HEK293 (cell line): ENCODE results near the gene MAGEA9B.
"Not testable (repeated sequence)": the region's sequence is repeated elsewhere in the genome, so short reads cannot be mapped to it uniquely, and the experiment has no call there.

ENCODE experiments used
- CTCF ChIA-PET: fragments of 350-600 bp; formaldehyde crosslinking; extraction: SDS; loops from one replicate; lab custom pipeline; 2021; ENCODE audit warnings: antibody characterized with exemption; lab: Yijun Ruan, JAX
- POLR2A ChIA-PET: fragments of 300-600 bp; formaldehyde crosslinking; extraction: SDS; loops from one replicate; lab custom pipeline; 2020; ENCODE audit warnings: antibody characterized with exemption, inconsistent platforms; lab: Yijun Ruan, JAX
- H3K27ac ChIP-seq: fragments of 200-500 bp; sonication (Bioruptor generic); 2 replicates; pipeline ENCODE4 v1.5.1; 2014; ENCODE audit warnings: low read depth, low read length, control low read depth, inconsistent platforms; ENCODE audit errors: extremely low read depth
- H3K36me3 ChIP-seq, 2 experiments: fragments of 200-500 bp in 1 of 2; sonication (Bioruptor generic) in 1 of 2; 1 replicate in 1 of 2; 2 replicates in 1 of 2; pipeline ENCODE4 v1.5.1; 2014 to 2017; ENCODE audit warnings: inconsistent platforms in 2 of 2, low read length in 2 of 2; ENCODE audit not compliant: control insufficient read depth in 2 of 2, insufficient read depth in 1 of 2
- H3K4me1 ChIP-seq: fragments of 200-500 bp; sonication (Bioruptor generic); 2 replicates; pipeline ENCODE4 v1.5.1; 2014; ENCODE audit warnings: mild to moderate bottlenecking, low read length, inconsistent platforms; ENCODE audit not compliant: control insufficient read depth, insufficient read depth
- H3K4me3 ChIP-seq: 2 replicates; pipeline ENCODE4 v1.5.1; 2011; ENCODE audit warnings: low read depth, mild to moderate bottlenecking, control low read depth, low read length, moderate library complexity
- H3K9me3 ChIP-seq: fragments of 200-500 bp; sonication (Bioruptor generic); 2 replicates; pipeline ENCODE4 v1.5.1; 2014; ENCODE audit warnings: low read depth, low read length, inconsistent platforms; ENCODE audit not compliant: control insufficient read depth, insufficient read depth
- EGR2 ChIP-seq: fragments of 450-650 bp; formaldehyde crosslinking; IDR thresholded peaks from 2 replicates; pipeline ENCODE4 v1.5.1; 2016; ENCODE audit warnings: low read depth, missing biosample characterization, missing genetic modification characterization
- PRDM1 ChIP-seq: fragments of 450-650 bp; formaldehyde crosslinking; IDR thresholded peaks from 2 replicates; pipeline ENCODE4; 2016; ENCODE audit warnings: missing biosample characterization, missing genetic modification characterization
- ZFHX2 ChIP-seq: fragments of 450-650 bp; formaldehyde crosslinking; conservative IDR thresholded peaks from 2 replicates; pipeline ENCODE4 v1.5.1; 2016; ENCODE audit warnings: missing biosample characterization, missing genetic modification characterization
- ZNF366 ChIP-seq: fragments of 450-650 bp; formaldehyde crosslinking; conservative IDR thresholded peaks from 2 replicates; pipeline ENCODE4 v1.5.1; 2016; ENCODE audit warnings: missing biosample characterization, missing genetic modification characterization
- TF ChIP-seq, protein P1 (sequence below): fragments of 450-650 bp; IDR thresholded peaks from 2 replicates; pipeline ENCODE4 v1.5.1; 2018; ENCODE audit warnings: missing biosample characterization, missing genetic modification characterization

MAGEA9B gene

GRCh38 chrX:149534926-149535602 is 52.2 kb downstream of the MAGEA9B start:
- CTCF ChIA-PET, result not testable (repeated sequence)

GRCh38 chrX:149533999-149534398 is 53.3 kb downstream of the MAGEA9B start:
- H3K4me1 ChIP-seq, POLR2A ChIA-PET, CTCF ChIA-PET, H3K9me3 ChIP-seq, H3K4me3 ChIP-seq, H3K27ac ChIP-seq: not testable (repeated sequence)
- H3K36me3 ChIP-seq, result peaks cover 0 to 35% of the 10 kb centered on the region in 2 experiments; a peak in 2 of 3 replicates

More at GRCh38 chrX:149534926-149535602, 52.2 kb downstream of the MAGEA9B start:
- TF ChIP-seq ZFHX2 (tag by site-specific recombination), result peak; percentile 21; the same call in 1 of the 2 replicates
- peak; percentile 69; the same call in 1 of the 2 replicates for TF ChIP-seq EGR2
- TF ChIP-seq, protein P1, sequence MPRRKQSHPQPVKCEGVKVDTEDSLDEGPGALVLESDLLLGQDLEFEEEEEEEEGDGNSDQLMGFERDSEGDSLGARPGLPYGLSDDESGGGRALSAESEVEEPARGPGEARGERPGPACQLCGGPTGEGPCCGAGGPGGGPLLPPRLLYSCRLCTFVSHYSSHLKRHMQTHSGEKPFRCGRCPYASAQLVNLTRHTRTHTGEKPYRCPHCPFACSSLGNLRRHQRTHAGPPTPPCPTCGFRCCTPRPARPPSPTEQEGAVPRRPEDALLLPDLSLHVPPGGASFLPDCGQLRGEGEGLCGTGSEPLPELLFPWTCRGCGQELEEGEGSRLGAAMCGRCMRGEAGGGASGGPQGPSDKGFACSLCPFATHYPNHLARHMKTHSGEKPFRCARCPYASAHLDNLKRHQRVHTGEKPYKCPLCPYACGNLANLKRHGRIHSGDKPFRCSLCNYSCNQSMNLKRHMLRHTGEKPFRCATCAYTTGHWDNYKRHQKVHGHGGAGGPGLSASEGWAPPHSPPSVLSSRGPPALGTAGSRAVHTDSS (tag by site-specific recombination), result peak; percentile 63; the same call in 1 of the 2 replicates
- TF ChIP-seq ZNF366, result peak; percentile 65
- TF ChIP-seq PRDM1 (tag by site-specific recombination), result peak; percentile 64
- H3K4me3 ChIP-seq, H3K4me1 ChIP-seq, POLR2A ChIA-PET, H3K9me3 ChIP-seq, H3K27ac ChIP-seq: not testable (repeated sequence)
- peaks cover 0 to 32% of the 10 kb centered on the region in 2 experiments; a peak in 2 of 3 replicates for H3K36me3 ChIP-seq

GRCh38 chrX:149532868-149533267 is 54.4 kb downstream of the MAGEA9B start:
- H3K4me1 ChIP-seq, H3K9me3 ChIP-seq, H3K4me3 ChIP-seq, H3K27ac ChIP-seq, CTCF ChIA-PET, POLR2A ChIA-PET: not testable (repeated sequence)
- H3K36me3 ChIP-seq, result peaks cover 0 to 37% of the 10 kb centered on the region in 2 experiments; a peak in 2 of 3 replicates
